Endothelial cell of umbilical vein (primary cell): ENCODE data around the gene TTYH3. TPM values are rescaled to one million over a fixed set of nuclear protein-coding genes. Genes with fewer than 3 reads are reported as not detected.

Experiments used
- BruUV-seq: library from RNA; stranded (reverse); fragments of 400-500 nt; replicated peaks from 2 replicates; lab custom pipeline; 2021; lab: Mats Ljungman, UMichigan
- CTCF ChIA-PET: fragments of 300-600, 350-600 bp; sonication (Branson Sonifier 250); formaldehyde crosslinking; loops from one replicate; lab custom pipeline; 2021; ENCODE audit warnings: antibody characterized with exemption, inconsistent platforms; lab: Charles Lee
- POLR2A ChIA-PET: fragments of 300-600, 350-600 bp; sonication (Branson Sonifier 250); formaldehyde crosslinking; loops from one replicate; lab custom pipeline; 2021; ENCODE audit warnings: antibody characterized with exemption, inconsistent platforms; lab: Charles Lee
- DNase-seq: peaks from one replicate; pipeline ENCODE4 v3.0.0-alpha.2; 2011; ENCODE audit warnings: low read depth, low spot score
- FAIRE-seq: peaks from 2 replicates; lab custom pipeline; 2011; peaks lifted over from hg19 to GRCh38; lab: Jason Lieb, UNC
- H2AFZ ChIP-seq: 2 replicates; pipeline ENCODE4 v1.6.0; 2012; ENCODE audit warnings: low read depth, low read length, control low read depth, inconsistent platforms
- H3K27ac ChIP-seq: 2 replicates; pipeline ENCODE4 v1.5.1; 2011; ENCODE audit warnings: low read depth, mild to moderate bottlenecking, control low read depth, low read length, moderate library complexity; ENCODE audit not compliant: insufficient read depth
- H3K27me3 ChIP-seq, 2 experiments: 2 replicates each; pipeline versions ENCODE4 v1.6.0 to v1.6.1; 2011; ENCODE audit warnings: low read length in 2 of 2, mixed read lengths in 1 of 2; ENCODE audit not compliant: control insufficient read depth in 2 of 2, insufficient read depth in 2 of 2
- H3K36me3 ChIP-seq, 2 experiments: 2 replicates in 1 of 2; 3 replicates in 1 of 2; pipeline ENCODE4 v1.5.1; 2011; ENCODE audit warnings: low read length in 2 of 2, mild to moderate bottlenecking in 1 of 2, moderate library complexity in 1 of 2; ENCODE audit not compliant: control insufficient read depth in 2 of 2, insufficient read depth in 2 of 2; ENCODE audit errors: extremely low read depth in 1 of 2
- H3K4me1 ChIP-seq: 3 replicates; pipeline ENCODE4 v1.5.1; 2011; ENCODE audit warnings: mild to moderate bottlenecking, low read length; ENCODE audit not compliant: control insufficient read depth, insufficient read depth; ENCODE audit errors: extremely low read depth
- H3K4me2 ChIP-seq: 2 replicates; pipeline ENCODE4 v1.6.1; 2011; ENCODE audit warnings: low read length, control low read depth, mixed read lengths; ENCODE audit not compliant: insufficient read depth
- H3K4me3 ChIP-seq, 3 experiments: fragments of 200-600 bp in 1 of 3; sonication (generic), shearing (Covaris generic) in 1 of 3; replicated peaks in 1 of 3; 2 replicates each; pipeline ENCODE4 v1.5.1; 2011 to 2016; ENCODE audit warnings: control low read depth in 3 of 3, low read length in 3 of 3, mild to moderate bottlenecking in 2 of 3, inconsistent platforms in 1 of 3, low read depth in 1 of 3, moderate library complexity in 1 of 3; ENCODE audit not compliant: insufficient read depth in 1 of 3
- H3K79me2 ChIP-seq: 2 replicates; pipeline ENCODE4 v1.6.0; 2012; ENCODE audit warnings: low read length, inconsistent platforms; ENCODE audit not compliant: control insufficient read depth, insufficient read depth
- H3K9ac ChIP-seq: replicated peaks from 2 replicates; pipeline ENCODE3; 2011; ENCODE audit warnings: low read length, control low read depth; ENCODE audit not compliant: insufficient read depth; ENCODE audit errors: extremely low read depth
- H3K9me1 ChIP-seq: replicated peaks from 3 replicates; pipeline ENCODE4 v1.6.0; 2011; ENCODE audit warnings: mild to moderate bottlenecking, low read length; ENCODE audit not compliant: control insufficient read depth, insufficient read depth; ENCODE audit errors: extremely low read depth
- H3K9me3 ChIP-seq: replicated peaks from 2 replicates; pipeline ENCODE4 v1.5.1; 2012; ENCODE audit warnings: low read length, inconsistent platforms; ENCODE audit not compliant: control insufficient read depth, insufficient read depth
- H4K20me1 ChIP-seq: replicated peaks from 2 replicates; pipeline ENCODE3; 2011; ENCODE audit warnings: mild to moderate bottlenecking, low read length; ENCODE audit not compliant: control insufficient read depth, insufficient read depth; ENCODE audit errors: extremely low read depth
- EZH2 ChIP-seq: IDR thresholded peaks from 2 replicates; pipeline ENCODE4 v1.6.1; 2012; ENCODE audit warnings: borderline replicate concordance, low read depth, mild to moderate bottlenecking, moderate library complexity, low read length, inconsistent platforms; ENCODE audit not compliant: severe bottlenecking
- GATA2 ChIP-seq: IDR thresholded peaks from 2 replicates; pipeline ENCODE4 v1.7.0; 2011; ENCODE audit warnings: low read depth, mild to moderate bottlenecking, moderate library complexity, mixed read lengths, low read length; ENCODE audit not compliant: insufficient read length, insufficient read depth
- JUN ChIP-seq: IDR thresholded peaks from 2 replicates; pipeline ENCODE4 v1.6.1; 2011; ENCODE audit warnings: borderline replicate concordance, low read depth; ENCODE audit not compliant: insufficient read length, insufficient read depth
- MYC ChIP-seq: IDR thresholded peaks from one replicate; pipeline ENCODE4 v1.6.1; 2011; ENCODE audit warnings: mild to moderate bottlenecking, low read depth, low read length
- POLR2A ChIP-seq: IDR thresholded peaks from 2 replicates; pipeline ENCODE4 v1.6.1; 2012; ENCODE audit warnings: low read depth, mild to moderate bottlenecking, control low read depth, low read length
- POLR2AphosphoS5 ChIP-seq: IDR thresholded peaks from 2 replicates; pipeline ENCODE4 v1.6.1; 2012; ENCODE audit warnings: low read depth, mild to moderate bottlenecking, control low read depth, low read length, moderate library complexity; ENCODE audit not compliant: insufficient read depth
- dilution Hi-C: fragments of 300-500 bp; cut with MboI; formaldehyde crosslinking; loops from one replicate; pipeline ENCODE4 v1.15.0; 2019; ENCODE audit warnings: low sequenced_read_pairs; ENCODE audit not compliant: extremely low pct_ligation_motif_present
- intact Hi-C: fragments of 100-400 bp; cut with micrococcal nuclease; formaldehyde crosslinking; loops from one replicate; pipeline ENCODE4 v1.10.0; 2022
- polyA plus RNA-seq, 4 experiments: library from polyadenylated mRNA; depleted of rRNA in 3 of 4; stranded (reverse) in 3 of 4; unstranded in 1 of 4; fragments of >200 nt; gene quantifications; 2 replicates each; pipeline versions ENCODE4 v1.2.1 to v1.2.3, GENCODE V29; 2011 to 2012; ENCODE audit warnings: missing spikeins in 1 of 4
- total RNA-seq: library from RNA; stranded (reverse); gene quantifications from 2 replicates; pipeline ENCODE4 v1.2.3, GENCODE V29; 2021
- TF ChIP-seq, protein P1 (sequence below), 2 donors: IDR thresholded peaks; 1 replicate in 1 of 2; 2 replicates in 1 of 2; pipeline ENCODE4 v1.5.1; 2011; ENCODE audit warnings: low read length in 2 of 2, mild to moderate bottlenecking in 2 of 2, moderate library complexity in 2 of 2, control low read depth in 1 of 2, inconsistent platforms in 1 of 2, low read depth in 1 of 2; ENCODE audit not compliant: insufficient read depth in 1 of 2; ENCODE audit errors: extremely low read depth in 1 of 2
- TF ChIP-seq, protein P2 (sequence below): IDR thresholded peaks from 2 replicates; pipeline ENCODE4 v1.6.1; 2011; ENCODE audit not compliant: insufficient read depth, insufficient read length

The TTYH3 gene
- total and polyA plus RNA-seq, 2 donors (not counting 3 experiments of a cell fraction or from before 2014, with no cell fraction given), result 143 to 280 TPM

DNA sequence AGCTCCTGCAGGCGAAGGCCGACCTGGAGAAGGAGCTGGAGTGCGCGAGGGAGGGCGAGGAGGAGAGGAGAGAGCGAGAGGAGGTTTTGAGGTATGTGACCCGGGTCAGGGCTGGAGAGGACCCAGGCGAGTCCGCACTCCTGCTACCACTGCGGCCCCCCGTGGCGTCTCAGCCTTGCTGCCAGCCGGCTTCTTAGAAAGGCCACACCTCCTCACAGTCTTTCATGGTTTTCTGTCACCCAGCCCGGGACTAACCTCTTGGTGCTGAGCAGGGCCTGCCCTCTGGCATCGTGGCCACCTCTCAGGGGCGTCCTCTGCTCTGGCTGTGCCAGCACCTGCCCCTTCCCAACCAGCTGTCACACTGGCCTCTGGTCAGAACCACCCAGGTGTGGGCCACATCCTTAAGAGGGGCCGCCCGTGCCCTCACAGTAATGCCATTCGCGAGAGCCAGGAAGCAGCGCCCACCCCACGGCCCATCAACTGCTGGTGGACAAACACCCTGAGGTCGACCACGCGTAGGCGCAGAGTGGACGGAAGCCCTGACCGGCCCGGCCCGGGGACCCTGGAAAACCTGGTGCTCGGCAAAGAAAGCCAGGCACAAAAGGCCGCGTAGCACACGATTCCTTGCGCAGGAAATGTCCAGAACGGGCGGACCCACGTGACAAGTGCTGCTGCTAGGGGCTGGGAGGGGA is 38.6 kb upstream of the TTYH3 start:
- TF ChIP-seq, protein P1, sequence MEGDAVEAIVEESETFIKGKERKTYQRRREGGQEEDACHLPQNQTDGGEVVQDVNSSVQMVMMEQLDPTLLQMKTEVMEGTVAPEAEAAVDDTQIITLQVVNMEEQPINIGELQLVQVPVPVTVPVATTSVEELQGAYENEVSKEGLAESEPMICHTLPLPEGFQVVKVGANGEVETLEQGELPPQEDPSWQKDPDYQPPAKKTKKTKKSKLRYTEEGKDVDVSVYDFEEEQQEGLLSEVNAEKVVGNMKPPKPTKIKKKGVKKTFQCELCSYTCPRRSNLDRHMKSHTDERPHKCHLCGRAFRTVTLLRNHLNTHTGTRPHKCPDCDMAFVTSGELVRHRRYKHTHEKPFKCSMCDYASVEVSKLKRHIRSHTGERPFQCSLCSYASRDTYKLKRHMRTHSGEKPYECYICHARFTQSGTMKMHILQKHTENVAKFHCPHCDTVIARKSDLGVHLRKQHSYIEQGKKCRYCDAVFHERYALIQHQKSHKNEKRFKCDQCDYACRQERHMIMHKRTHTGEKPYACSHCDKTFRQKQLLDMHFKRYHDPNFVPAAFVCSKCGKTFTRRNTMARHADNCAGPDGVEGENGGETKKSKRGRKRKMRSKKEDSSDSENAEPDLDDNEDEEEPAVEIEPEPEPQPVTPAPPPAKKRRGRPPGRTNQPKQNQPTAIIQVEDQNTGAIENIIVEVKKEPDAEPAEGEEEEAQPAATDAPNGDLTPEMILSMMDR (IDR thresholded peaks at IDR 0.05; ENCODE audit: extremely low read depth in 1 of 2, insufficient read depth in 1 of 2, low read depth in 1 of 2, low read length in 2 of 2), result no peak
- TF ChIP-seq JUN, result no peak
- no peak for TF ChIP-seq GATA2
- TF ChIP-seq POLR2AphosphoS5, result no peak
- no peak for TF ChIP-seq POLR2A
- TF ChIP-seq, protein P2, sequence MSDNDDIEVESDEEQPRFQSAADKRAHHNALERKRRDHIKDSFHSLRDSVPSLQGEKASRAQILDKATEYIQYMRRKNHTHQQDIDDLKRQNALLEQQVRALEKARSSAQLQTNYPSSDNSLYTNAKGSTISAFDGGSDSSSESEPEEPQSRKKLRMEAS, result no peak
- no peak for TF ChIP-seq EZH2
- TF ChIP-seq MYC, result no peak
- Histone ChIP-seq H2AFZ (no peak overlapping the region), H3K9ac (no peak overlapping the region), H4K20me1 (no peaks in the 10 kb centered on the region), H3K4me1 (no peaks in the 10 kb centered on the region), H3K27ac (no peak overlapping the region), H3K9me1 (no peaks in the 10 kb centered on the region), H3K4me2 (no peak overlapping the region), H3K4me3 (no peak overlapping the region), H3K36me3 (peaks cover 0 to 21% of the 10 kb centered on the region in 2 experiments), H3K9me3 (no peaks in the 10 kb centered on the region), H3K27me3 (no peaks in the 10 kb centered on the region), H3K79me2 (no peaks in the 10 kb centered on the region)
- no TSS peak for BruUV-seq
- DNase-seq (no peak), FAIRE-seq (no peak)
- ChIA-PET POLR2A (no interaction called here), CTCF (no interaction called here)
- intact Hi-C loops (no loop called here), dilution Hi-C loops (no loop called here)
